ENCODE measurements around the gene COL4A6.
"Not testable (repeated sequence)": the region's sequence is repeated elsewhere in the genome, so short reads cannot be mapped to it uniquely, and the experiment has no call there.

COL4A6 gene

DNA sequence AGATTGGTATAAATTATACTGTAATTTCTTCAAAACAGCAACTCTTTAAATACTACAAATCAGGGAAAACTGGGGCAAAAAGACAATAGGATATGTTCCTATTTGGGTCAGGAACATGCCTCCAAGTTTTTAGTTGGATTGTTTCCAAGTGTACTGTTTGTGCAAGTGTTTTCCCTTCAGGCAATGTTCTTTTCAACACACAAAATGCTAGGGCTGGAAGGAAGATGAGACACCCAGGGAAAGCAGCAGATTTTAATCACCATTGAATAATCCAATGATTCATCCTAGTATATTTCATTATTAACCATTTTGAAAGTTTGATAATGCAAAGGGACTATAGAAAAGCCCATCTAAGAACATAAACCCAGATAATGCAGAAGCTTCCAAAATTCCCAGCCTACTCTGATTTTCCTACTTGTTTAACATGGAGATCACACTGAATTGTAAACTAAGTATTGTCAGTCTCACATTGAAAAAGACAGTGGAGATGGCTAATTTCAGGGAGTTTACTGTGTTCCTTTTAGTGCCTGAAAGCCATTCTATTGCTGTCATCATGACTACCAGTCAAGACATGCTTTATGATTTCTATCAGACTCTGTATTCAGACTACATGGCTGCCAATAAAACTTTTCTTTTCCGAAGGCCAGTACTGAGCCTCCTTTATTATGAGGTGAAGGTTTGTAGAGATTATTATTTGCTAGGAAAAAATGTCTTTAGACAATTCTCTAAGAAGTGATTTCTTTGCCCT lies 38.6 kb downstream of the COL4A6 start:
- DNase-seq, result no peak

DNA sequence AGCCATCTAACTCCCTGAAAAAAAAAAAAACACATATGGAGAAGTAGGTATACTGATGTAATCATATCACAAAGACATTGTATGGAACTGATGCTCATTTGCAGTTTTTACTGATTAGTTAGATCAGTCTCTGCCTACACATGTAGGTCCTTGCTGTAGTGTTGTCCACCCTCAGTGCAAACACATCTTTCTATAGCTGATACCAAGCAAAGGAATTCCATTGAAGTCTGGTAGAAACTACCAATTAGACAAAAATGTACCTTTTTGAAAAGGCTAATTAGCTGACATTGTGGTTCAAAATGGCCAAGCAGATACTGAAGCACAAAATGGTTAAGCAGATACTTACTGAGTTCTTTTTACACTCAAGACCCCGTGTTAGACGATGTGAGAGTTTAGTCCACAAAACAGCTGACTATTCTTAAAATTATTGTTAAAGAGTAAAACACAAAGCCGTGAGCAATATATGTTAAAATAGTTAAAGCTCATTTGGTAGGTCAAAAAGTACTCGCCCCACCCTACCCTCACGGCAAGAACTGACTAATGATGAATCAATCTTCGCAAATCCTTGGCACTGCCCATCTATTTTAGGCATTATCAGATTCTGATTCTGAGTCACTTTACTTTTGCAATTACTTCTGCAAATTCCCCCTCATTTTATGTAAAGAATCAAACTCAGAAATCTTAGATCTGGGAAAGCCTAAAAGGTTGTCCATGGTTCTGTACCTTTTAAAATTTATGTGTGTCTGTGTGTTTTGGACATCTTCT lies 40.4 kb downstream of the COL4A6 start:
- DNase-seq, result no peak

DNA sequence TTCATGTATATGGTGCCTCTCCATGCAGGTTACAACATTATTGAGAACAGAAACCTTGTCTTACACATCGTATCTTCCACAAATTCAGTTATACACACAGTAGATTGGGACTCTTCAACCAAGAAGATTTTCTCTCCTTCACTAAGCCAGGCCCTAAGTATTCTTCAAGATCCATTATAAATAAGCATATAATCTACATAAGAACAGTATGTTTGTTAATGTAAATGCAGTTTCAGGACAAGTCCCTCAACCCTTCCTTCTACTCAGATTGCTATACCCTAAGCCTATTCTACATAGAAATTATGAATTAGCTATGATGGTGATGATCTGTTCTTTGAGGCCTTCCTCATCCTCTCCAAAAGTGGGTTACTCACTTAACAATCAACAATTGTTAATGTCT lies 41.2 kb downstream of the COL4A6 start:
- DNase-seq, result no peak

DNA sequence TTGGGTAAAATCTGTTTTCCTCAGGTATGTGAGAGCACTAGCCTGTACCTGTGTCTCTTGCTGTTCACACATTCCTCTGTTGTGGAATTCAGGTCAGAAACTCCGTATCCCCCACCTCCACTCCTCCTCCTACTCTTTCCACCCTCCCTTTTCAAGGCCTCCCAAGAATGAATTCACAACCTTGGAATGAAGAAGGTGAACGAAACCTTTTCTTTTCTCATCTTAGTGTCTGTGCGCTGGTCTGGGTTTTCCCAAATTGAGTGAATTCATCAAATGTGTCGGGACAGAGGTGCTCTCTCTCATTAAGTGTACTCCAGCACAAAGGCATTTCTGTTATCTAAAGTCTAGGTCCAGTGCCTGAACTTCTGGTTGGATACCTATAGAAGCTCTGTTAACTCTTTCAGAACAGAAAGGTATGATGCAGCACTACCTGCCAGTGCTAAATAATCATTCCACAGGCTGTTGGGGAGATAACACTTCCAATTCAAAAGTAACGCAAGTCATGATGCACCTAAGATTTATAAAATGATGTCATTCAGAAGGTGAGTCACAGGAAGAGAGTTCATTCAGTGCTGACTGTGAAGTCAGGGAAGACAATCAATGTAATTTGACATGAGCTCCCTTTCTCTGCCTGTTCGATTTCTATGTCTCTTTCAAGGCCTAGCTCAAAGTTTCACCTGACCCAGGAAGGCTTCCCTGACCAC lies 41.9 kb downstream of the COL4A6 start:
- no peak for DNase-seq

DNA sequence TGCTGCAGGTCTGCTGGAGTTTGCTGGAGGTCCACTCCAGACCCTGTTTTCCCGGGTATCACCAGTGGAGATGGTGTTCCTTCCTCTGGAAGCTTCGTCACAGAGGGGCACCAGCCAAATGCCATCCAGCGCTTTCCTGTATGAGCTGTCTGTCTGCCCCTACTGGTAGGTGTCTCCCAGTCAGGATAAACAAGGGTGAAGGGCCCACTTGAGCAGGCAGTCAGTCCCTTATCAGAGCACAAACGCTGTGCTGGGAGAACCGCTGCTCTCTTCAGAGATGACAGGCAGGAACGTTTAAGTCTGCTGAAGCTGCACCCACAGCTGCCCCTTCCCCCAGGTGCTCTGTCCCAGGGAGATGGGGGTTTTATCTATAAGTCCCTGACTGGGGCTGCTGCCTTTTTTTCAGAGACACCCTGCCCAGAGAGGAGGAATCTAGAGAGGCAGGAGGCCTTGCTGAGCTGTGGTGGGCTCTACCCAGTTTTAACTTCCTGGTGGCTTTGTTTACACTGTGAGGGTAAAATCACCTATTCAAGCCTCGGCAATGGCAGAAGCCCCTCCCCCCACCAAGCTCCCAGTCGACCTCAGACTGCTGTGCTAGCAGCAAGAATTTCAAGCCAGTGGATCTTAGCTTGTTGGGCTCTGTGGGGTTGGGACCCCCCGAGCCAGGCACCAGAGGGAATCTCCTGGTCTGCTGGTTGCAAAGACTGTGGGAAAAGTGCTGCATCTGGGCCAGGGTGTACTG lies 47.1 kb downstream of the COL4A6 start:
- DNase-seq, result not testable (repeated sequence)

DNA sequence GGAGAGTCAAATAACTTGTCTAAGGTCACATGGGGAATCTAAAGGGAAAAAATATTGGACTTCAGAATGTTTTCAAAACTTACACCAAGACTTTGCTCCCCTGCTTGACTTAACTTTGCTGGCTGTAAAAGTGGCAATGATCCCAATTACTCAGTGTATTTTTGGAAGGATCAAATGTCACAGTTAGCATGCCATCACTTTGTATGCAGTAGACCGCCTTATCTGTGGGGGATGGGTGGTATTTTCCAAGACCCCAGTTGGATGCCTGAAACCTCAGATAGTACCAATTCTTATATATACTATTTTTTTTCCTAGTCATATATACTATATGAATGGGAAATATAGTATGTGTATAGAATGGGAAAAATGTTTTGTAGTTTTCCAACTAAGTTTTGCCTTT lies 53.4 kb downstream of the COL4A6 start:
- no peak for DNase-seq

DNA sequence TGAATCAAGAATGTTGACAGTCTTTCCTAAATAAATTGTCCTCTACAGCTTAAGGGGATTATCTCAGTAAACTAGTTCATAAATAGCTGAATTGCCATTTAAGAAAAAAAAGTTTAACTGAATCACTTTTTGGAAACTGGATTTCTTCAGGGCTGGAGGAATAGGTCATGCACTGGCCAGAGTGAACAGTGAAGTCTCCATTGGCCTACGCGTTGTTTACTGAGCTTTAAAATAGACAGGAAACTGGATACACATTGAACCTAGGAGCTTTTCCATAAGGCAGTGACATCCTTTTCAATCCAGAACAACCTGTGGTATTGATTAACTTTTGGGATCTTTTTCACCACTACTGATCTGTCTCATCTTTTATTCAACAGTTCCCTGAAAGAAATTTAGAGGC lies 58.0 kb downstream of the COL4A6 start:
- DNase-seq, result no peak

DNA sequence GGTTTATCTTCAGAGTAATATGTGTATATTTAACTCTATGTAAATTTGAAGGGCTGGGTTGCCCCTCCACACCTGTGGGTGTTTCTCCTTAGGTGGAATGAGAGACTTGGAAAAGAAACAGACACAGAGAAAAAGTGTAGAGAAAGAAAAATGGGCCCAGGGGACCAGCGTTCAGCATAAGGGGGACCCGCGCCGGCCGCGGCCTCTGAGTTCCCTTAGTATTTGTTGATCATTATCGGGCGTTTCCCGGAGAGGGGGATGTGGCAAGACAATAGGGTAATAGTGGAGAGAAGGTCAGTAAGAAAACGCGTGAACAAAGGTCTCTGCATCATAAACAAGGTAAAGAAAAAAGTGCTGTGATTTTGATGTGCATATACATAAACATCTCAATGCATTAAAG lies 61.4 kb downstream of the COL4A6 start:
- DNase-seq, result not testable (repeated sequence)

DNA sequence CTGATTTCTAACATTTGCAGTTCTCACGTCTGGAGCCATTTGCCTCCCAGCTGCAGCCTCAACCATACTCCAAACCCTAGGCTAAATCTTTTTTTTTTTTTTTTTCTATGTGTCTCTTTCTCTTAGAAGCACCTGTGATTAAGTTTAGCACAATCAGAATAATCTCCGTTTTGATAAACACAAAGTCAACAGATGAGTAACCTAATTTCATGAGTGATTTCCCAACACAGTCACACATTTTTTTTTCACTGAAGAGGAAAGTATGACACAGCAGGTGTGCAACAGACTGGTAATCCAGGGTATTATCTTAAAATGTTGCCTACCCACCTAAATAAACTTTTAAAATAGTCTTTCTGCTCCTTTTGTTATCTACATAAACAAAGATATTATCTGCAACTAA lies 62.6 kb downstream of the COL4A6 start:
- not testable (repeated sequence) for DNase-seq

DNA sequence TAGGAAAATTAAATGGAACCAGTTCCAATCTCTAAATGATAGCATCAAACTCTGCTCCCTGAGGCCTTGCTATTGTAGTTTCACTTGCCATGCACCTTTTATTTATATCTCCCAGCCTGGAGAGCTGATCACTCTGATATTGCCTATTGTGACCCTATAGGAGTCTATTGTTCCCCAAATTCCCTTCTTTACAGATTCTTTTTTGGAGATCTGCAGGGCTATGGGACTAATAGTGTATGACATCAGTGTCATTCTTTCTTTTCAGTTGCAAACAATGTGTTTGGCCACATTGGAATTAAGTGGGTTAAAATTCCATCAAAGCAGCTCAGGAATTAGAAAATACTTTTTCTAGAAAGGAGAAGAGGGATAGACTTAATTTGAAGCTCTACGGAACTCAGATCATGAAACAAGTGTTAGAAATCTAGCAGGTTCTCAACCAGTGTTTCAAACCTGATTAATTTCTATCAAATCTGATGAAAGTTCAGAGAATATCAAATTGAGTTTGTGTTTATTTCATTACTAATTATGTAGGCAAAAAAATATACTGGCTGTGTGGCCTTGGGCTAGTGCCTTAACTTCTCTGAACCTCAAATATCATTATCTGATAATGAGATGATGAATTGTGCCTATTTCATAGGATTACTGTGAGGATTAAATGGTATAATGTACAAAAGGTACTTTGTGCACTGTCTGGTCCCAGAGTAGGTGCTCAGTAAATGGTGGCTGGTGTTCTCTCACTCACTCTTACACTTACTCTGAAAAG lies 71.4 kb downstream of the COL4A6 start:
- DNase-seq, result no peak

DNA sequence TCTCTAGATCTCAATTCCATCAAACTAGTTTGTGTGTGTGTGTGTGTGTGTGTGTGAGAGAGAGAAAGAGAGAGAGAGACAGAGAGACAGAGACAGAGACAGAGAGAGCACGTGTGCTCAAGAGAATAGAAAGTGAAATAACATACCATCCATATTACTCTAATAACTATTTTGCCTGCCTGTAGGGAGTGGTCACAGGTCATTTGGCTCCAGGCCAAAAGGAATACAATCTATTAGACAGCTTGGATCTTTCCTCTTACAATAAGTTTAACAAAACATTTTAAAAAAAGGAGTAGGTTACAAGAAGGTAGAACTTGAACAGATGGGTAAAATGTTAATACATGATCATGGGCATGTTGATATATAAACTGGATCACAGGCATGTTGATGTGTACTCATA lies 76.2 kb downstream of the COL4A6 start:
- no peak for DNase-seq

DNA sequence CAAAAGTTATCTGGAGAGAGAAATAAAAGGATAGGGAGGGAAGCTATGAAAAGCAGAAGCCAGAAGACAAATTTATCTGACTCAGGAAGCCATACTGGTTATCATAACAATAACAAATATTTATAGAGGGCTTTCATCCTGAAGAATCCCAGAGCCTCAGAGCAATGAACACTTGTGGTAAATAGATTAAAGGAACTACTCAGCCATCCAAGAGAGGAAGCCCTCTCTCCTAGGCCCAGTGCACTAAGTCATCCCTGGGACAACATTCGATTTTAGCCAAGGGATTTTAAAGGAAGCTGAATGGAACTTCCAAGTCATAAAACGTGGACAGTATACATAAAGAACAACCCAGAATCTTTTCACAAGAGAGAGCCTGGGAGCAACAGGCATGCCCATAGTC lies 76.9 kb downstream of the COL4A6 start:
- no peak for DNase-seq

DNA sequence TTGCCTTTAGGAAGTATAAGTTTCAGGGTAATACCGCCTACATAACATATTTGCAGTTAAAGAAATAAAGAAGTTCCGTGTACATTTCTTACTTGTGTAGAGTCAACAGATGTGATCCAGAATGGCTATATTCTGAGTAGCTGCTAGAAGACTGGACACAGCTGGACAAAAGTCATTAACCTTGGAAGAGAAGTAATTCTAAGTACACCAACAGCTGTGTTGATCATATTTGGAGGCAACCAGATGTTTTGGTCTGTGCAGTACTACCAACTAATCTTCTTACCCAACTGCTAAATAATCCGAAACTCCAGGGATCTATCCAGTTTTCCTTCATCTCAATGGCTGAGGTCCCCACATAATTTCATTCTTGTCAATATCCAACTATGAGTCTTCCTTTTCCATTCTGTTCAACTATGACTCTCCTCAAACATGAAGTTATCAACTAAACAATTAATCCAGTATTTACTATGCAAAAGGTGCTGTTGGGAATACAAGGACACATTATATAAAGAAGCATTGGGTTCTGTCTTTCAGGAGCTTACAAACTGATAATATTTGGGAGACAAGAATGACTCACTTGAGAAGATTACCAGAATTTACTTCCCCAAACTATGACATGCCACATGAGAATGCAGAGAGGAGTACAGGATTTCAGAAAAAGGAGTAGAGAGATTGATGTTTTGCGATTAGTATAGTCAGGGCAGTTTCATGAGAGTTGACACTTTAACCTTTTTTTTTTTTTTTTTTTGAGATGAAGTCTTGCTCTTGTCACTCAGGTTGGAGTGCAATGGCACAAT lies 78.2 kb downstream of the COL4A6 start:
- DNase-seq, result no peak

DNA sequence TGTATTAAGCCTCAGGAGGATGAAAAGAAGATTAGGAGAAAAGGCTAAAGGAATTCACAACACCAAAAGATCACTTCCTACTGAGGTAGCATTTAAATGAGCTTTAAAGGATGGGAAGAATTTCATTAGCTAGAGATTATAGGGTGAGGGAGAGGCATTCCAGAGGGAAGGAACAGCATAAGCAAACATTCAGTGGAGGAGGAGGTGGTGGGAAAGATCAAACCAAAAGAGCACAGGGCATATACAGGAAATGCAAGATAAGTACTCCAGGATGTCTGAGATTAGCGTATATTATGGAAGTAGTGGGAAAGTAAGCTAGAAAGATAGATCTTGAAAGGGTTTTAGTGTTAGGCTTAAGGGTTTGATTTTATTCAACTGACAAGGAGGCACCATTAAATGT lies 84.8 kb downstream of the COL4A6 start:
- no peak for DNase-seq

DNA sequence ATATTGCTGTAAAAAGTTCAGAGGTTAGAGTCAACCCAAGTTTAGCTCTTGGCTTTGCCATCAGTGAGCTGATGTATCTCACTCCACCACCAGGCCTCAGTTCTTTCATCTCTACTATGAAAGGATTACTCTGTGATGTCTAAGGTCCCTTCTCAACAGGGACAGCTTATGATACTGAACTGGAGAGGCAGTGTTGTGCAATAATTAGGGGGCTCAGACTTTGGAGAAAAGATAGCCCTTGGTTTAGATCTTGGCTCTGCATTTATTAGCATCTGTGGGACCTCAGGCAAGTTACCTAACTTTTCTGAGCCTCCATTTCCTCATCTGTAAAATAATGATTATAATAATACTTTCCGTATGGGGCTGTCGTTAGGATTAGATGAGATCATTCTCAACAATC lies 89.0 kb downstream of the COL4A6 start:
- no peak for DNase-seq

DNA sequence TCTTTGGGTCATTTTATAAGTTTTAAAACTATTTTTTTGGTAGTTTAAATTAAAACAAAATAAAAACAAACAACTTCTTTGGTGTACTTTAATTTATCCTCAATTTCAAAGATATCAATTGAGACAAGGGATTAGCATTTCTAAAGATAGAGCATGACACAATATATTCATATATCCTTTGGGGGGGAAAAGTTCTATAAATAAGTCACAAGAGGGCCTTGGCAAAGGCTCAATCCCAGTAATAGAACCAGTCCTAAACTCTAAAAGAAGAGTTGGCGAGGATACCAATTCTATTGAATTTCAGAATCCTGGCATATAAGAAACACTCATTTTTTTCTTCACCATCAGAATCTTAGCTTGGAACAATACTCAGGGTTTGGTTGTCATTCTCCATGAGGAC lies 89.7 kb downstream of the COL4A6 start:
- no peak for DNase-seq

DNA sequence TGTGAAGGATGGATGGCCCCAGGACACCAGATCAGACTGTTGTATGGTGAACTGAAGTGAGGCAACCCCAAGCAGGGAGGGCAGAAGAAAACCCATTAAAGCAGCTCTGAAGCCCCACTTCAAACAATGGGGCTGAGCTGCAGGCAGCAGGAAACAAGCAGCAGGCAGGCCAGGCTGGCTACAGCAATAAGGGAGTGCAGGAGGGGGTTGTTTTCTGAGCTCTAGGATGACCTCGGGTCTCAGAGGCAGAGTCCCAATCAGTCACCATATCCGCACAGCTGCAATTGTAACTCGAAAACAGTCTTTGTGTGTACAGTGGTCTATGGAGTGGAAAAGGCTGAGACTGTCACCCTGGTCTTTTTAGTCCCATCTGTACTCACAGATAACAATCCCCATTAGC lies 90.4 kb downstream of the COL4A6 start:
- DNase-seq, result no peak

DNA sequence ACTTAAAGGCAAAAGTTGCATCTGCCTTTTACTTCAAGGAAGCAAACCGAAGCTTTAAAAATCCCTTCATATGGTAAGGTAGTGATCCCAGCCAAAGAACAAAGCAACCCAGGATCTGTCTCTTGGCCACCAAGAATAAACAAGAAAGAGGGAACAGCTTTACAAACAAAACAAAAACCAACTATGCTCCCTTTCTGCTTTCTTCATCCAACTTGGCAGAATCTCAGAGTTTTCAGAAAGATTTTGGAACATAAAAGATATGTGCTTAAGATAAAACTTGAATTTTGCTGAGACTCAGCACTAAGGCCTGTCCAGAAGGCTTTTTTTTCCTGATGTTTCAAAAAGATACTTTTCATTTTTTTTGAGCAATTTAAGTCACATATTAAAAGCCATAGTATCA lies 94.0 kb downstream of the COL4A6 start:
- DNase-seq, result no peak

DNA sequence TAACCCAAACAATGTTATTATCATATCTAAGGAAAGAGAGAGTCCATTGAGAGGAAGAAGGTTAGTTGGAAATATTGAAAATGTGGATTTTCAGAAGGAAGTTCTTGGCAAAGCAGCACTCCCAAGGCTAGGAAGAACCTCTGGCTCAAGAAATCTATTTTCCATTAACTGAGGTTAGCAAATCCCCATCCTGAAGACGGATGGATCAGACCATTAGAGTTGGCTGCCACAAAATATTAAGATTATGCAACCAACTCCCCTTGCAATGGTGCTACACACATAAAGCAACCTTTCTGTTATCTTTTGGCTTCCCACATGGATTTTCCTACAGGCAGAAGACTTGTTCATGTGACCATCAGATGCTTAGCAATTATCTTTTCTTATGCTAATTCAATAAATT lies 96.3 kb downstream of the COL4A6 start:
- no peak for DNase-seq

DNA sequence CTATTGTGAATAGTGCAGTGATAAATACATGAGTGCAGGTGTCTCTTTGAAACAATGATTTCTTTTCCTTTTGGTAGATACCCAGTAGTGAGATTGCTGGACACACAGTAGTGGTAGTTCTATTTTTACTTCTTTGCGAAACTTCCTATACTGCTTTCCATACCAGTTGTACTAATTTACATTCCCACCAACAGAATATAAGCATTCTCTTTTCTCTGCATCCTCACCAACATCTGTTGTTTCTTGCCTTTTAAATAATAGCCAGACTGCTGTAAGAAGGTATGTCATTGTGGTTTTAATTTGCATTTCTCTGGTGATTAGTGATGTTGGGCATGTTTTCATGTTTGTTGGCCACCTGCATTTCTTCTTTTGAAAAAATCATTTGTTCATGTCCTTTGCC lies 105.9 kb downstream of the COL4A6 start:
- no peak for DNase-seq

DNA sequence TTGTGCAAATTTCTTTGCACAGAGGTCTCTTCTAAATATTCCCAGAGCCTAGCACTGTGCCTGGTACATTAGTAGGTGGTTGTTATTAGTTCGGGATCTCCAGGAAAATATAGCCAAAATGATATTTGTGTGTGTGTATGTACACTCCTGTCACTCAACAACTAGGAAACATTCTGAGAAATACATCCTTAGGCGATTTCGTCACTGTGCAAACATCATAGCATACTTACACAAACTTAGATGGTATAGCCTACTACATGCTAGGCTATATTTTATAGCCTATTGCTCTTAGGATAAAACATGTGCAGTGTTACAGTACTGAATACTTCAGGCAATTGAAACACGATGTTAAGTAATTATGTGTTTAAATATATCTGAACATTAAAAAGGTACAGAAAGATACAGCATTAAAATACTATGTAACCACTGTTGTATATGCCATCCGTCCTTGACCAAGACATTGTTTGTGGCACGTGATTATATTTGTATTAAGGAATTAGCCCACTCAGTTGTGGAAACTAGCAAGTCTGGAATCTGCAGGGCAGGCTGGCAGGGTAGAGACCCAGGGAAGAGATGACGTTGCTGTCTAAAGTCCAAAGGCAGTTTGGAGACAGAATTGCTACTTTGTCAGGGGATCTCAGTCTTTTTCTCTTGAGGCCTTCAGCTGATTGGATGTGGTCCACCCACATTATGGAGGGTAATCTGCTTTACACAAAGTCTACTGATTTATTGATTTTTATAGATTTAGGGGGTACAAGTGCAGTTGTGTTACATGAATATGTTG lies 106.9 kb downstream of the COL4A6 start:
- no peak for DNase-seq
